GM23338 (cell line): Measurements from ENCODE around the gene CHMP3.

Source experiments
- CREB1 ChIP-seq: fragments of 250-450 bp; sonication (Bioruptor Pico); IDR thresholded peaks from 2 replicates; pipeline ENCODE4 v1.5.0; 2020; ENCODE audit warnings: low read depth, mild to moderate bottlenecking, moderate library complexity
- CTCF ChIP-seq, 2 experiments: fragments of 200-600 bp in 1 of 2; sonication (generic) in 1 of 2; conservative IDR thresholded peaks; 2 replicates each; pipeline versions ENCODE4 v1.5.1 to v1.6.1; 2016 to 2017; ENCODE audit warnings: antibody characterized with exemption in 2 of 2, low read depth in 2 of 2, mild to moderate bottlenecking in 2 of 2, moderate library complexity in 1 of 2
- EZH2 ChIP-seq: fragments of 200-600 bp; sonication (generic); IDR thresholded peaks from one replicate; pipeline ENCODE4 v1.8.0; 2017; ENCODE audit warnings: antibody characterized with exemption, mild to moderate bottlenecking, low read depth; ENCODE audit not compliant: unreplicated experiment
- EZH2phosphoT487 ChIP-seq: fragments of 200-600 bp; sonication (generic); IDR thresholded peaks from one replicate; pipeline ENCODE4 v1.8.1; 2018; ENCODE audit warnings: antibody characterized with exemption; ENCODE audit not compliant: unreplicated experiment
- JUNB ChIP-seq: IDR thresholded peaks from one replicate; pipeline ENCODE4 v1.6.1; 2016; ENCODE audit warnings: antibody characterized with exemption; ENCODE audit not compliant: unreplicated experiment
- NANOG ChIP-seq: IDR thresholded peaks from 2 replicates; pipeline ENCODE4 v1.6.1; 2016; ENCODE audit warnings: antibody characterized with exemption, borderline replicate concordance
- POLR2AphosphoS5 ChIP-seq: IDR thresholded peaks from 2 replicates; pipeline ENCODE4 v1.6.1; 2016; ENCODE audit warnings: antibody characterized with exemption, low read depth
- REST ChIP-seq: IDR thresholded peaks from one replicate; pipeline ENCODE4 v1.6.1; 2018; ENCODE audit warnings: antibody characterized with exemption; ENCODE audit not compliant: unreplicated experiment
- ZNF331 ChIP-seq: fragments of 250-450 bp; sonication (Bioruptor Pico); IDR thresholded peaks from 2 replicates; pipeline ENCODE4 v1.5.0; 2020; ENCODE audit warnings: low read depth, mild to moderate bottlenecking, moderate library complexity

GRCh38 chr2:86543335-86543734, 19.9 kb downstream of the CHMP3 start:
- TF ChIP-seq EZH2 (no peak), CTCF (conservative IDR thresholded peaks at IDR 0.05; ENCODE audit: low read depth in 2 of 2) (no peak), POLR2AphosphoS5 (no peak), EZH2phosphoT487 (no peak), ZNF331 (CRISPR knock-in tag) (no peak), REST (no peak), JUNB (no peak), CREB1 (CRISPR knock-in tag) (no peak), NANOG (no peak)
